GM15510 (cell line): ENCODE results near the gene SCN3A.

Experiments used
- POLR2A ChIP-seq: IDR thresholded peaks from 3 replicates; pipeline ENCODE4 v1.6.1; 2011; ENCODE audit warnings: borderline replicate concordance; ENCODE audit not compliant: insufficient read length; ENCODE audit errors: extremely low read depth

SCN3A gene

GRCh38 chr2:165198181-165198580, 5.7 kb downstream of the SCN3A start:
- no peak for TF ChIP-seq POLR2A

GRCh38 chr2:165197346-165197745, 6.5 kb downstream of the SCN3A start:
- TF ChIP-seq POLR2A, result no peak

- TF ChIP-seq POLR2A, result no peak
Measured at GRCh38 chr2:165196411-165196810, 7.4 kb downstream of the SCN3A start.

GRCh38 chr2:165193178-165193777, 10.6 kb downstream of the SCN3A start:
- TF ChIP-seq POLR2A, result no peak

- no peak for TF ChIP-seq POLR2A
Measured at GRCh38 chr2:165192729-165193128, 11.1 kb downstream of the SCN3A start.

- no peak for TF ChIP-seq POLR2A
Measured at GRCh38 chr2:165191096-165191728, 12.6 kb downstream of the SCN3A start.

- no peak for TF ChIP-seq POLR2A
Measured at GRCh38 chr2:165185633-165186032, 18.2 kb downstream of the SCN3A start.

GRCh38 chr2:165182029-165182428, 21.8 kb downstream of the SCN3A start:
- TF ChIP-seq POLR2A, result no peak

GRCh38 chr2:165176780-165177179, 27.1 kb downstream of the SCN3A start:
- TF ChIP-seq POLR2A, result no peak

- TF ChIP-seq POLR2A, result no peak
Measured at GRCh38 chr2:165173215-165173614, 30.6 kb downstream of the SCN3A start.

GRCh38 chr2:165164201-165164600, 39.6 kb downstream of the SCN3A start:
- TF ChIP-seq POLR2A, result no peak

GRCh38 chr2:165163761-165164160, 40.1 kb downstream of the SCN3A start:
- no peak for TF ChIP-seq POLR2A

- no peak for TF ChIP-seq POLR2A
Measured at GRCh38 chr2:165162466-165162865, 41.4 kb downstream of the SCN3A start.

GRCh38 chr2:165161510-165161909, 42.3 kb downstream of the SCN3A start:
- TF ChIP-seq POLR2A, result no peak

GRCh38 chr2:165157160-165157559, 46.7 kb downstream of the SCN3A start:
- TF ChIP-seq POLR2A, result no peak

GRCh38 chr2:165155152-165155551, 48.7 kb downstream of the SCN3A start:
- TF ChIP-seq POLR2A, result no peak
